Testis (tissue), 3 donors: ENCODE data around the gene CORO7. TPM values are rescaled to one million over a fixed set of nuclear protein-coding genes. Genes with fewer than 3 reads are reported as not detected.
A peak's percentile ranks its signal among the peaks of the same experiment; 100 is the strongest.

Experiments used
- DNase-seq: peaks from one replicate; pipeline ENCODE4 v3.0.0-alpha.2; 2019
- H3K27ac ChIP-seq, 2 donors: fragments of 200-600 bp; sonication (generic); one replicate each; pipeline ENCODE4 v1.5.1; 2019
- H3K27me3 ChIP-seq: fragments of 200-600 bp; sonication (generic); one replicate; pipeline ENCODE4 v1.5.1; 2019
- H3K36me3 ChIP-seq: fragments of 200-600 bp; sonication (generic); one replicate; pipeline ENCODE4 v1.5.1; 2017; ENCODE audit warnings: low read depth; ENCODE audit errors: missing control alignments
- H3K4me1 ChIP-seq: fragments of 200-600 bp; sonication (generic); one replicate; pipeline ENCODE4 v1.5.1; 2019
- H3K4me3 ChIP-seq, 2 donors: fragments of 200-600 bp; sonication (generic); one replicate each; pipeline ENCODE4 v1.5.1; 2017 to 2019
- H3K9me3 ChIP-seq: fragments of 200-600 bp; sonication (generic); one replicate; pipeline ENCODE4 v1.5.1; 2017
- POLR2A ChIP-seq: fragments of 450-650 bp; IDR thresholded peaks from one replicate; pipeline ENCODE4 v1.6.1; 2017; ENCODE audit warnings: antibody characterized with exemption, mild to moderate bottlenecking, moderate library complexity
- WGBS, 2 donors: methylation state at CpG; one replicate each; pipeline ENCODE4 v1.1.5; 2018; 5-methylcytosine and 5-hydroxymethylcytosine counted together
- intact Hi-C: fragments of 100-400 bp; cut with DNase I; formaldehyde crosslinking; loops from one replicate; pipeline ENCODE4 v1.15.1; 2023; ENCODE audit warnings: low total_unique reads
- polyA plus RNA-seq: library from polyadenylated mRNA; stranded (reverse); fragments of 350-450 nt; fragmentation: Illumina TruSeq; extraction: RNeasy Lipid Tissue Mini Kit (QIAGEN cat#74804); gene quantifications from one replicate; pipeline ENCODE4 v1.2.3, GENCODE V29; 2014; ENCODE audit warnings: low read depth, low replicate concordance; ENCODE audit not compliant: insufficient read depth
- total RNA-seq, 2 donors: library from RNA; depleted of rRNA; stranded (reverse); fragments of >200 nt; gene quantifications; one replicate each; pipeline ENCODE4 v1.2.3, GENCODE V29; 2016
- TF ChIP-seq, protein P1 (sequence below), 3 experiments: fragments of 450-650 bp in 2 of 3; fragments of 200-600 bp in 1 of 3; sonication (generic) in 1 of 3; IDR thresholded peaks; one replicate each; pipeline ENCODE4 v1.5.1; 2016 to 2019; ENCODE audit warnings: antibody characterized with exemption in 3 of 3, mild to moderate bottlenecking in 2 of 3, moderate library complexity in 1 of 3

The CORO7 gene
- total and polyA plus RNA-seq, 3 donors from 2014 or later: 71.5 to 147 (median 126) TPM

DNA sequence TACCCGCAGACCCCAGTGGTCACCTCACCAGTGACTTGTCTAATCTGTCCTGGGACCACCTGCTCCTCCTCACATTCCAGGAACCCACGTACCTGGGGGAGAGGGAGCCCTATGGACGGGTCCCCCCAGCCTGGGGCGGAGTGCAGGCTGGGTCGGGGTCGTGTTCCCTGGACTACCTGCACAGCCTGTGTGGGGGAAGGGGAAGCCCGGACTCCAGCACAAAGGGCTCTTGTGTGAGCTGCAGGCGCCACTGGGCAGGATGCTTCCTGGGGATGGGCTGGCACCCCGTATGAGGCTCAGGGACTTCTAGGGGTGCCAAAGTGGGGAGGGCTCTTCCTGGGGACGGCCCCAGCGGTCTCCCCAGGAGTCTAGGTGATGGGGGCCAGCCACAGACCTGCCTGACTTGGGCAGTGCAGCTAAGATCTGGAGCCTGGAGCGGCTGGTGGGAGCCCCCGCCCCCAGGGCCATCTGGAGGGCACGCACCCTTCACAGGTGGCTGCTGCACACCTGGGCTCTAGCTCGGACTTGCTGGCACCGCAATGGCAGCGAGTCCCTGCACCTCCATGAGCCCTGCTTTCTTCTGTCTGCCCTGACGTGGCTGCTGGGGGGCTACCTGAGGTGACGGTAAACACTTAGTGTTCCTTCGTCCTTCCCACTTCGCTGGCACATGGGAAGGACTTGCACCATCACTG is 37.3 kb downstream of the CORO7 start:
- intact Hi-C loops: no loop called here
- DNase-seq: no peak
- Histone ChIP-seq H3K9me3 (no peaks in the 10 kb centered on the region), H3K4me1 (peaks cover 56% of the 10 kb centered on the region), H3K36me3 (no peaks in the 10 kb centered on the region), H3K27me3 (no peaks in the 10 kb centered on the region), H3K27ac (peak overlapping the region; percentile 13 to 86), H3K4me3 (no peak overlapping the region)
- TF ChIP-seq, protein P1, sequence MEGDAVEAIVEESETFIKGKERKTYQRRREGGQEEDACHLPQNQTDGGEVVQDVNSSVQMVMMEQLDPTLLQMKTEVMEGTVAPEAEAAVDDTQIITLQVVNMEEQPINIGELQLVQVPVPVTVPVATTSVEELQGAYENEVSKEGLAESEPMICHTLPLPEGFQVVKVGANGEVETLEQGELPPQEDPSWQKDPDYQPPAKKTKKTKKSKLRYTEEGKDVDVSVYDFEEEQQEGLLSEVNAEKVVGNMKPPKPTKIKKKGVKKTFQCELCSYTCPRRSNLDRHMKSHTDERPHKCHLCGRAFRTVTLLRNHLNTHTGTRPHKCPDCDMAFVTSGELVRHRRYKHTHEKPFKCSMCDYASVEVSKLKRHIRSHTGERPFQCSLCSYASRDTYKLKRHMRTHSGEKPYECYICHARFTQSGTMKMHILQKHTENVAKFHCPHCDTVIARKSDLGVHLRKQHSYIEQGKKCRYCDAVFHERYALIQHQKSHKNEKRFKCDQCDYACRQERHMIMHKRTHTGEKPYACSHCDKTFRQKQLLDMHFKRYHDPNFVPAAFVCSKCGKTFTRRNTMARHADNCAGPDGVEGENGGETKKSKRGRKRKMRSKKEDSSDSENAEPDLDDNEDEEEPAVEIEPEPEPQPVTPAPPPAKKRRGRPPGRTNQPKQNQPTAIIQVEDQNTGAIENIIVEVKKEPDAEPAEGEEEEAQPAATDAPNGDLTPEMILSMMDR (IDR thresholded peaks at IDR 0.05): no peak
- TF ChIP-seq POLR2A: no peak
- WGBS, 2 donors: 74 to 85% methylated on average over 4 to 21 of the region's 21 CpGs

GRCh38 chr16:4378161-4378666 is 38.2 kb downstream of the CORO7 start:
- H3K27ac ChIP-seq: peak overlapping the region in 1 of 2 donors; percentile 86
- H3K9me3 ChIP-seq: no peaks in the 10 kb centered on the region
- H3K4me3 ChIP-seq: no peak overlapping the region
- H3K36me3 ChIP-seq: no peaks in the 10 kb centered on the region
- no peak for DNase-seq
- TF ChIP-seq POLR2A: no peak
- TF ChIP-seq, protein P1 (IDR thresholded peaks at IDR 0.05): no peak
- 45 to 75% methylated on average over 4 to 15 of the region's 15 CpGs for WGBS, 2 donors
- H3K27me3 ChIP-seq: no peaks in the 10 kb centered on the region
- peaks cover 64% of the 10 kb centered on the region for H3K4me1 ChIP-seq
- intact Hi-C loops: no loop called here

- Histone ChIP-seq H3K27ac (peak overlapping the region; percentile 21 to 86), H3K9me3 (no peaks in the 10 kb centered on the region), H3K4me3 (no peak overlapping the region), H3K4me1 (peaks cover 64% of the 10 kb centered on the region), H3K36me3 (no peaks in the 10 kb centered on the region), H3K27me3 (no peaks in the 10 kb centered on the region)
- intact Hi-C loops: no loop called here
- TF ChIP-seq POLR2A: no peak
- TF ChIP-seq, protein P1 (IDR thresholded peaks at IDR 0.05): no peak
- WGBS, 2 donors: 43 to 65% methylated on average over 8 to 12 of the region's 12 CpGs
- DNase-seq: no peak
Measured at GRCh38 chr16:4377573-4378154, 38.7 kb downstream of the CORO7 start.

DNA sequence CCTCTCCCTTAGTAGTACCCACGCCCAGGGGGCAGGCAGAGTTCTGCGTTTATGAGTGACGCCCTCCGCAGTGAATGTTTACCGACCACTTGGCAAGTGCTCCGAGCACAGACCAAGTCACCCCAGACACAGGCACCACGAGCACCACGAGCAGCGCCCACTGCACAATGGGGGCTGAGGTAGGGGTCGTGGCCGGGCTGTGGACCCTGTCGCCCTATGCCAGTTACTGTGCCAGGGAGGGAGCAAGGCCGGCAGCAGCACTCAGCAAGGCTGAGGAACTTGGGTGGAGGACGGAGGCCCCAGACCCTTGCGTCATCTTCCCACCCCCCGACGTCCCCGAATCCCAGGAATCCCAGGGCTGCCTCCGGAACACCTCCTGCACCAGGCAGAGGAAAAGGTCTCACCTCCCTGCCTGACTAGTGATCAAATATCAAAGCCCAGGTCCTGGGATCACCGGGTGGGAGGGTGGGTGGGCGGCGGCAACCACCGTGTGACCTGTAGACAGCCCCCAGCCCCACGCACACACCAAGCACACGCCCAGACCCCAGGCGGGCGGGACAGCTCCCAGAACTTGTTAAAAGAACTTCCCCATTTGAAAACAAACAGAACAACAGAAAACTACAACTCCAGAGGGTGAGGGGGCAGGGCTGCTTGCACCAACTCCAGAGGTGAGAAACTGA is 39.4 kb downstream of the CORO7 start:
- Histone ChIP-seq H3K4me1 (peaks cover 64% of the 10 kb centered on the region), H3K36me3 (no peaks in the 10 kb centered on the region), H3K9me3 (no peaks in the 10 kb centered on the region), H3K27me3 (no peaks in the 10 kb centered on the region), H3K4me3 (no peak overlapping the region), H3K27ac (peak overlapping the region; percentile 79 to 86)
- intact Hi-C loops: no loop called here
- DNase-seq: no peak
- 44 to 68% methylated on average over 10 to 27 of the region's 27 CpGs for WGBS, 2 donors
- TF ChIP-seq, protein P1 (IDR thresholded peaks at IDR 0.05): no peak
